Activated naive CD8-positive, alpha-beta T cell treated with anti-CD3 and anti-CD28 coated beads for 36 hours (primary cell): ENCODE results near the gene FBXO27. TPM values are rescaled to one million over a fixed set of nuclear protein-coding genes. Genes with fewer than 3 reads are reported as not detected.

Source experiments
- DNase-seq: peaks from one replicate; pipeline ENCODE4 v3.0.0; 2021
- H3K27ac Mint-ChIP-seq: one replicate; pipeline ENCODE4 v1.8.0; 2022; ENCODE audit warnings: mild to moderate bottlenecking, moderate library complexity, mixed read lengths
- H3K27me3 Mint-ChIP-seq: one replicate; pipeline ENCODE4 v1.8.0; 2022; ENCODE audit warnings: mild to moderate bottlenecking, mixed read lengths
- H3K36me3 Mint-ChIP-seq: one replicate; pipeline ENCODE4 v1.8.0; 2021; ENCODE audit warnings: mild to moderate bottlenecking, mixed read lengths
- H3K4me1 Mint-ChIP-seq: one replicate; pipeline ENCODE4 v1.8.0; 2021; ENCODE audit warnings: mixed read lengths
- H3K4me3 Mint-ChIP-seq: one replicate; pipeline ENCODE4 v1.8.0; 2022; ENCODE audit warnings: mild to moderate bottlenecking, moderate library complexity, mixed read lengths
- H3K9me3 Mint-ChIP-seq: one replicate; pipeline ENCODE4 v1.8.0; 2022; ENCODE audit warnings: mixed read lengths
- total RNA-seq, 2 experiments: library from RNA; stranded (reverse); gene quantifications; one replicate each; pipeline ENCODE4 v1.2.3, GENCODE V29; 2021

The FBXO27 gene
- total RNA-seq, 2 experiments from 2014 or later = 1.3 to 1.7 TPM

GRCh38 chr19:39053276-39054090 lies 21.1 kb upstream of the FBXO27 start:
- Mint-ChIP-seq H3K27ac (no peak overlapping the region), H3K27me3 (no peaks in the 10 kb centered on the region), H3K4me3 (no peak overlapping the region), H3K9me3 (no peaks in the 10 kb centered on the region), H3K4me1 (peaks cover 2% of the 10 kb centered on the region), H3K36me3 (no peaks in the 10 kb centered on the region)
- DNase-seq = no peak

- Mint-ChIP-seq H3K36me3 (no peaks in the 10 kb centered on the region), H3K4me1 (peaks cover 2% of the 10 kb centered on the region), H3K27ac (no peak overlapping the region), H3K4me3 (no peak overlapping the region), H3K27me3 (no peaks in the 10 kb centered on the region), H3K9me3 (no peaks in the 10 kb centered on the region)
- no peak for DNase-seq
Observed at GRCh38 chr19:39052846-39053245, 20.5 kb upstream of the FBXO27 start.

- Mint-ChIP-seq H3K4me3 (no peak overlapping the region), H3K27me3 (peaks cover 4% of the 10 kb centered on the region)
Observed at GRCh38 chr19:39052243-39052746, 19.9 kb upstream of the FBXO27 start.

DNA sequence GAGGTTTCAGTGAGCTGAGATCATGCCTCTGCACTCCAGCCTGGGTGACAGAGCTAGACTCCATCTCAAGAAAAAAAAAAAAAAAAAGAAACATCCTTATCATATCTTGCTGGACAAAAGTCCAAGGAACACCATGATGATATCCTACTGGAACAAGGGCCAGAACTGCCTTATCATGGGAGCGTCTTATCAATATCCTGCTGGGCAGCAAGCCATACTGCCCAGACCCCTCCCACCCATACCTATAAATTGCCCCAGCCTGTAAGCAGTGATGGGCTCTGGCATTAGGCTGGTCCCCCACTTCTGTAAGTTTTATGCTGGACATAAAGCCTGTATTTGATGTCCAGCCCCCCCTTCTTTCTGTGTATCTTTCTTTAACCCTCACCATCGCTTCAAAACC lies 14.7 kb upstream of the FBXO27 start:
- Mint-ChIP-seq H3K36me3 (no peaks in the 10 kb centered on the region), H3K4me3 (no peak overlapping the region), H3K9me3 (peaks cover 3% of the 10 kb centered on the region), H3K4me1 (peaks cover 5% of the 10 kb centered on the region), H3K27me3 (peaks cover 5% of the 10 kb centered on the region), H3K27ac (no peak overlapping the region)
- no peak for DNase-seq

More at GRCh38 chr19:39052243-39052746, 19.9 kb upstream of the FBXO27 start:
- peak; percentile 65 for DNase-seq
- Mint-ChIP-seq H3K9me3 (no peaks in the 10 kb centered on the region), H3K27ac (no peak overlapping the region), H3K4me1 (peaks cover 2% of the 10 kb centered on the region), H3K36me3 (no peaks in the 10 kb centered on the region)

GRCh38 chr19:39046037-39046821 lies 13.9 kb upstream of the FBXO27 start:
- H3K4me3 Mint-ChIP-seq = no peak overlapping the region
- no peaks in the 10 kb centered on the region for H3K36me3 Mint-ChIP-seq
- peaks cover 5% of the 10 kb centered on the region for H3K27me3 Mint-ChIP-seq
- H3K9me3 Mint-ChIP-seq = peaks cover 3% of the 10 kb centered on the region
- H3K27ac Mint-ChIP-seq = no peak overlapping the region
- DNase-seq = no peak
- H3K4me1 Mint-ChIP-seq = peaks cover 5% of the 10 kb centered on the region

- H3K36me3 Mint-ChIP-seq = no peaks in the 10 kb centered on the region
- DNase-seq = no peak
- no peak overlapping the region for H3K27ac Mint-ChIP-seq
- peaks cover 4% of the 10 kb centered on the region for H3K9me3 Mint-ChIP-seq
- H3K4me1 Mint-ChIP-seq = peaks cover 5% of the 10 kb centered on the region
- H3K4me3 Mint-ChIP-seq = no peak overlapping the region
- H3K27me3 Mint-ChIP-seq = peaks cover 5% of the 10 kb centered on the region
Observed at GRCh38 chr19:39045506-39045905, 13.2 kb upstream of the FBXO27 start.

GRCh38 chr19:39038098-39038497 lies 5.7 kb upstream of the FBXO27 start:
- Mint-ChIP-seq H3K27ac (no peak overlapping the region), H3K4me3 (no peak overlapping the region)

GRCh38 chr19:39037194-39037593 lies 4.8 kb upstream of the FBXO27 start:
- no peaks in the 10 kb centered on the region for H3K36me3 Mint-ChIP-seq
- H3K9me3 Mint-ChIP-seq = peaks cover 2% of the 10 kb centered on the region
- H3K27me3 Mint-ChIP-seq = peaks cover 39% of the 10 kb centered on the region
- peaks cover 2% of the 10 kb centered on the region for H3K4me1 Mint-ChIP-seq
- DNase-seq = no peak
- no peak overlapping the region for H3K4me3 Mint-ChIP-seq
- H3K27ac Mint-ChIP-seq = no peak overlapping the region

More at GRCh38 chr19:39038098-39038497, 5.7 kb upstream of the FBXO27 start:
- Mint-ChIP-seq H3K9me3 (peaks cover 2% of the 10 kb centered on the region), H3K4me1 (no peaks in the 10 kb centered on the region), H3K27me3 (peaks cover 30% of the 10 kb centered on the region), H3K36me3 (no peaks in the 10 kb centered on the region)
- no peak for DNase-seq

DNA sequence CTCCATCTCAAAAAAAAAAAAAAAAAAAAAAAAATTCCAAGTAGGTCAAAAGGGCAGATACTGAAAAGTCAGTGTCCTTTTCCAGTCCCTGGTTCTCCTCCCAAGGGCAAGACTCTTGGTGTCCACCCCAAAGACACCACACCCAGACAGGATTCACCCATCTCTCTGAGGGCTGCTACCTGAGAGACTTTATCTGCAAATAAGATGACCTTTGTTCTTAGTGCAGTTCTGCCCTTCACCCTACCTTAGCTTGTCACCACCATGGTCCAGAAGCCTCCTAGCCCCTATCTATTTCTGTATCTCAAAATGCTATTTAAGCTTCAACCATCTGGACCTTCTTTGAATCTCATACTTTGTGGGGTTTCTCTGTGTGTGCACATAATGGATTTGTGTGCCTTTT lies 4.2 kb upstream of the FBXO27 start:
- H3K4me3 Mint-ChIP-seq = no peak overlapping the region
- no peak overlapping the region for H3K27ac Mint-ChIP-seq
- DNase-seq = no peak
- H3K4me1 Mint-ChIP-seq = peaks cover 2% of the 10 kb centered on the region
- peaks cover 2% of the 10 kb centered on the region for H3K9me3 Mint-ChIP-seq
- H3K27me3 Mint-ChIP-seq = peaks cover 41% of the 10 kb centered on the region
- no peaks in the 10 kb centered on the region for H3K36me3 Mint-ChIP-seq

DNA sequence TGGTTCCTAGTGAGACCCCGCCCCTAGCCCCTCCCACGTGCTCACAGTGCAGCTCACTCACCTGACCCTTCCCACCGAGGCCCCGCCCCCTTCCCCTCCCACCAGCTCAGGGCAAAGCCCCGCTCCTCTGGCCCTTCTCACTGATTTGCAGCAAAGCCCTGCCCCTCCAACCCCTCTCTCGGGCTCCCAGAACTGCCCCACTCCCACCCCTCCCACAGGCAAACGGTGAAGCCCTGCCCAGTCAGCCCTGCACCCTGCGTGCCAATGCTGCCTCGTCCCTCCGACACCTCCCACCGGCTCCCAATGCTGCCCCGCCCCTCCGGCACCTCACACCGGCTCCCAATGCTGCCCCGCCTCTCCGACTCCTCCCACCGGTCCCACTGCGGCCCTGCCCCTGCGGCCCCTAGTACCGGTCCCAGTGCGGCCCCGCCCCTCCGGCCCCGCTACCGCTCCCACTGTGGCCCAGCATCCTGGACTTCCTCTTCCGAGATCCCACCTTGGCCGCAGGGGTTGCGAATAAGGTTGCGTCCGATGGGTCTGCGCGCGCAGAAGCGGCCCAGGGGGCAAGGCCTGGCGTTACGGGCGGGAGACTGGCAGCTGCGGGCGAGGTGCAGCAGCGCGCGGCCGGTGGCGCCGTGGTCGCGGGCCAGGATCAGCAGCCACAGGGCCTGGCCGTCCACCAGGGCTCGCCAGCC lies 834 bp downstream of the FBXO27 start:
- Mint-ChIP-seq H3K4me1 (peaks cover 4% of the 10 kb centered on the region), H3K36me3 (no peaks in the 10 kb centered on the region), H3K27me3 (peaks cover 66% of the 10 kb centered on the region), H3K9me3 (peaks cover 3% of the 10 kb centered on the region), H3K27ac (no peak overlapping the region), H3K4me3 (peak overlapping the region; percentile 70)
- peak; percentile 87 for DNase-seq

- peaks cover 4% of the 10 kb centered on the region for H3K4me1 Mint-ChIP-seq
- peak overlapping the region; percentile 70 for H3K4me3 Mint-ChIP-seq
- DNase-seq = no peak
Observed at GRCh38 chr19:39030854-39031367, 1.4 kb downstream of the FBXO27 start.

GRCh38 chr19:39024875-39025641 lies 7.3 kb downstream of the FBXO27 start:
- H3K4me3 Mint-ChIP-seq = no peak overlapping the region
- H3K27me3 Mint-ChIP-seq = peaks cover 55% of the 10 kb centered on the region
- peaks cover 3% of the 10 kb centered on the region for H3K9me3 Mint-ChIP-seq
- no peak for DNase-seq
- H3K4me1 Mint-ChIP-seq = no peaks in the 10 kb centered on the region
- H3K27ac Mint-ChIP-seq = no peak overlapping the region
- no peaks in the 10 kb centered on the region for H3K36me3 Mint-ChIP-seq

More at GRCh38 chr19:39030854-39031367, 1.4 kb downstream of the FBXO27 start:
- no peaks in the 10 kb centered on the region for H3K36me3 Mint-ChIP-seq
- H3K27ac Mint-ChIP-seq = no peak overlapping the region
- H3K27me3 Mint-ChIP-seq = peaks cover 72% of the 10 kb centered on the region
- H3K9me3 Mint-ChIP-seq = peaks cover 3% of the 10 kb centered on the region

DNA sequence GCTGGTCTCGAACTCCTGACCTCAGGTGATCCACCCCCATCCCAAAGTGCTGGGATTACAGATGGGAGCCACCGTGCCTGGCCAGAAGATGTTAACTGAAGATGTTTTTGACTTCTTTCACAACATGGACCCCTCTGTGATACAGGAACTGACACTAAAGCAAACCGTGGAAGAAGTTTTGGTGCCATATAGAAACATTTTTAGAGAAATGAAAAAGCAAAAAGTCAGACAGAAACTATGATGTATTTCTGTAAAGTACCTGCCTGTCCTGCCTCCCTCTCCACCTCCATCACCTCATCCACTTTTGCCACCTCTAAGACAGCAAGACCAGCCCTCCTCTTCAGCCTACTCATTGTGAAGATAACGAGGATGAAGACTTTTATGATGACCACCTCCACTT lies 11.3 kb downstream of the FBXO27 start:
- no peak overlapping the region for H3K4me3 Mint-ChIP-seq
- no peaks in the 10 kb centered on the region for H3K4me1 Mint-ChIP-seq
- no peak for DNase-seq
- H3K36me3 Mint-ChIP-seq = no peaks in the 10 kb centered on the region
- no peak overlapping the region for H3K27ac Mint-ChIP-seq
- no peaks in the 10 kb centered on the region for H3K9me3 Mint-ChIP-seq
- H3K27me3 Mint-ChIP-seq = peaks cover 32% of the 10 kb centered on the region

- no peaks in the 10 kb centered on the region for H3K9me3 Mint-ChIP-seq
- no peak for DNase-seq
Observed at GRCh38 chr19:39017646-39018045, 14.7 kb downstream of the FBXO27 start.

More at GRCh38 chr19:39017646-39018045, 14.7 kb downstream of the FBXO27 start:
- Mint-ChIP-seq H3K27me3 (peaks cover 17% of the 10 kb centered on the region), H3K4me3 (no peak overlapping the region), H3K27ac (no peak overlapping the region), H3K4me1 (no peaks in the 10 kb centered on the region), H3K36me3 (no peaks in the 10 kb centered on the region)
